ENCODE data around the gene CDH11.

CDH11 gene

GRCh38 chr16:65044026-65044425 lies 77.8 kb downstream of the CDH11 start:
- Histone ChIP-seq H3K9me3 (replicated peaks; ENCODE audit: insufficient read depth, low read length) (no peaks in the 10 kb centered on the region), H3K4me2 (ENCODE audit: low read depth, low read length) (no peak overlapping the region), H3K4me1 (ENCODE audit: low read length) (no peaks in the 10 kb centered on the region), H3K36me3 (replicated peaks; ENCODE audit: insufficient read depth, low read length) (no peaks in the 10 kb centered on the region), H3K4me3 (ENCODE audit: low read length) (no peak overlapping the region), H3K9ac (ENCODE audit: low read length) (no peak overlapping the region), H3K27me3 (replicated peaks; ENCODE audit: insufficient read depth, low read length) (no peaks in the 10 kb centered on the region), H3K9me2 (replicated peaks; ENCODE audit: insufficient read depth, low read length) (no peaks in the 10 kb centered on the region), H2AFZ (ENCODE audit: low read length) (no peak overlapping the region), H3K79me2 (ENCODE audit: low read length) (no peaks in the 10 kb centered on the region), H3F3A (ENCODE audit: insufficient read depth, low read length) (no peaks in the 10 kb centered on the region), H4K20me1 (ENCODE audit: insufficient read depth, low read length) (no peaks in the 10 kb centered on the region), H3K27ac (ENCODE audit: low read length) (no peak overlapping the region)
- TF ChIP-seq EZH2phosphoT487 (IDR thresholded peaks at IDR 0.05; ENCODE audit: low read length) (no peak), EZH2 (optimal IDR thresholded peaks at IDR 0.05; ENCODE audit: low read depth, low read length) (no peak)
- TF ChIP-seq, protein P1, sequence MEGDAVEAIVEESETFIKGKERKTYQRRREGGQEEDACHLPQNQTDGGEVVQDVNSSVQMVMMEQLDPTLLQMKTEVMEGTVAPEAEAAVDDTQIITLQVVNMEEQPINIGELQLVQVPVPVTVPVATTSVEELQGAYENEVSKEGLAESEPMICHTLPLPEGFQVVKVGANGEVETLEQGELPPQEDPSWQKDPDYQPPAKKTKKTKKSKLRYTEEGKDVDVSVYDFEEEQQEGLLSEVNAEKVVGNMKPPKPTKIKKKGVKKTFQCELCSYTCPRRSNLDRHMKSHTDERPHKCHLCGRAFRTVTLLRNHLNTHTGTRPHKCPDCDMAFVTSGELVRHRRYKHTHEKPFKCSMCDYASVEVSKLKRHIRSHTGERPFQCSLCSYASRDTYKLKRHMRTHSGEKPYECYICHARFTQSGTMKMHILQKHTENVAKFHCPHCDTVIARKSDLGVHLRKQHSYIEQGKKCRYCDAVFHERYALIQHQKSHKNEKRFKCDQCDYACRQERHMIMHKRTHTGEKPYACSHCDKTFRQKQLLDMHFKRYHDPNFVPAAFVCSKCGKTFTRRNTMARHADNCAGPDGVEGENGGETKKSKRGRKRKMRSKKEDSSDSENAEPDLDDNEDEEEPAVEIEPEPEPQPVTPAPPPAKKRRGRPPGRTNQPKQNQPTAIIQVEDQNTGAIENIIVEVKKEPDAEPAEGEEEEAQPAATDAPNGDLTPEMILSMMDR (IDR thresholded peaks at IDR 0.05; ENCODE audit: low read length) = no peak
- DNase-seq = no peak

- no peaks in the 10 kb centered on the region for H4K20me1 ChIP-seq (ENCODE audit: insufficient read depth, low read length)
- no peak overlapping the region for H3K27ac ChIP-seq (ENCODE audit: low read length)
- no peaks in the 10 kb centered on the region for H3K79me2 ChIP-seq (ENCODE audit: low read length)
- H3K27me3 ChIP-seq (replicated peaks; ENCODE audit: insufficient read depth, low read length) = no peaks in the 10 kb centered on the region
- H2AFZ ChIP-seq (ENCODE audit: low read length) = no peak overlapping the region
- no peaks in the 10 kb centered on the region for H3K9me2 ChIP-seq (replicated peaks; ENCODE audit: insufficient read depth, low read length)
- TF ChIP-seq EZH2 (optimal IDR thresholded peaks at IDR 0.05; ENCODE audit: low read depth, low read length) = no peak
- TF ChIP-seq, protein P1 (IDR thresholded peaks at IDR 0.05; ENCODE audit: low read length) = no peak
- H3K9me3 ChIP-seq (replicated peaks; ENCODE audit: insufficient read depth, low read length) = no peaks in the 10 kb centered on the region
- no peaks in the 10 kb centered on the region for H3K4me1 ChIP-seq (ENCODE audit: low read length)
- H3K4me2 ChIP-seq (ENCODE audit: low read depth, low read length) = no peak overlapping the region
- no peaks in the 10 kb centered on the region for H3F3A ChIP-seq (ENCODE audit: insufficient read depth, low read length)
- H3K9ac ChIP-seq (ENCODE audit: low read length) = no peak overlapping the region
- H3K4me3 ChIP-seq (ENCODE audit: low read length) = no peak overlapping the region
- no peaks in the 10 kb centered on the region for H3K36me3 ChIP-seq (replicated peaks; ENCODE audit: insufficient read depth, low read length)
- DNase-seq = no peak
These were observed 79.2 kb downstream of the CDH11 start for GRCh38 chr16:65042438-65043365.

GRCh38 chr16:65041667-65042066 lies 80.2 kb downstream of the CDH11 start:
- no peaks in the 10 kb centered on the region for H3K9me3 ChIP-seq (replicated peaks; ENCODE audit: insufficient read depth, low read length)
- no peaks in the 10 kb centered on the region for H3K36me3 ChIP-seq (replicated peaks; ENCODE audit: insufficient read depth, low read length)
- no peaks in the 10 kb centered on the region for H3F3A ChIP-seq (ENCODE audit: insufficient read depth, low read length)
- DNase-seq = no peak
- H3K27ac ChIP-seq (ENCODE audit: low read length) = no peak overlapping the region
- H3K4me3 ChIP-seq (ENCODE audit: low read length) = no peak overlapping the region
- no peak overlapping the region for H2AFZ ChIP-seq (ENCODE audit: low read length)
- no peak overlapping the region for H3K4me2 ChIP-seq (ENCODE audit: low read depth, low read length)
- no peak overlapping the region for H3K9ac ChIP-seq (ENCODE audit: low read length)
- no peaks in the 10 kb centered on the region for H3K9me2 ChIP-seq (replicated peaks; ENCODE audit: insufficient read depth, low read length)
- H3K4me1 ChIP-seq (ENCODE audit: low read length) = no peaks in the 10 kb centered on the region
- TF ChIP-seq EZH2 (optimal IDR thresholded peaks at IDR 0.05; ENCODE audit: low read depth, low read length) (no peak), EZH2phosphoT487 (IDR thresholded peaks at IDR 0.05; ENCODE audit: low read length) (no peak)
- TF ChIP-seq, protein P1 (IDR thresholded peaks at IDR 0.05; ENCODE audit: low read length) = no peak
- H3K79me2 ChIP-seq (ENCODE audit: low read length) = no peaks in the 10 kb centered on the region
- no peaks in the 10 kb centered on the region for H4K20me1 ChIP-seq (ENCODE audit: insufficient read depth, low read length)
- H3K27me3 ChIP-seq (replicated peaks; ENCODE audit: insufficient read depth, low read length) = no peaks in the 10 kb centered on the region
